K562 (cell line): ENCODE data around the gene RRAS.

ENCODE experiments used
- BCL6 ChIP-seq: fragments of 250-450 bp; sonication (Bioruptor Pico); IDR thresholded peaks from 2 replicates; pipeline ENCODE4 v1.4.0; 2020
- CEBPB ChIP-seq: fragments of 450-650 bp; IDR thresholded peaks from 2 replicates; pipeline ENCODE4 v1.6.1; 2016; ENCODE audit warnings: missing genetic modification characterization, missing compliant biosample characterization
- MAFG ChIP-seq: fragments of 450-650 bp; conservative IDR thresholded peaks from 2 replicates; pipeline ENCODE4 v1.6.1; 2016; ENCODE audit warnings: missing genetic modification characterization, missing compliant biosample characterization
- POLR2AphosphoS5 ChIP-seq: IDR thresholded peaks from 2 replicates; pipeline ENCODE4 v1.6.1; 2011; ENCODE audit warnings: mild to moderate bottlenecking, low read depth, low read length, moderate library complexity; ENCODE audit not compliant: control insufficient read depth, insufficient read depth
- SMC3 ChIP-seq: conservative IDR thresholded peaks from 2 replicates; pipeline ENCODE4 v1.6.1; 2011; ENCODE audit warnings: low read depth, low read length, improper control_type of control experiment; ENCODE audit not compliant: insufficient read depth
- TF ChIP-seq, protein P1 (sequence below): sonication (generic); formaldehyde crosslinking; IDR thresholded peaks from 2 replicates; pipeline ENCODE4 v1.8.0; 2023; ENCODE audit warnings: missing genetic modification reagents, mild to moderate bottlenecking, borderline replicate concordance
- TF ChIP-seq, protein P2 (sequence below), 3 experiments: IDR thresholded peaks in 2 of 3; conservative IDR thresholded peaks in 1 of 3; 2 replicates each; pipeline ENCODE4 v1.5.1; 2011 to 2012; ENCODE audit warnings: low read length in 3 of 3, mild to moderate bottlenecking in 3 of 3, control low read depth in 2 of 3, improper control_type of control experiment in 1 of 3, inconsistent platforms in 1 of 3, low read depth in 1 of 3, mixed read lengths in 1 of 3, moderate library complexity in 1 of 3; ENCODE audit not compliant: insufficient read depth in 2 of 3
- TF ChIP-seq, protein P3 (sequence below), 2 experiments: fragments of 450-650 bp; conservative IDR thresholded peaks; 2 replicates each; pipeline ENCODE4 v1.6.1; 2017; ENCODE audit warnings: mild to moderate bottlenecking in 2 of 2, moderate library complexity in 2 of 2

DNA sequence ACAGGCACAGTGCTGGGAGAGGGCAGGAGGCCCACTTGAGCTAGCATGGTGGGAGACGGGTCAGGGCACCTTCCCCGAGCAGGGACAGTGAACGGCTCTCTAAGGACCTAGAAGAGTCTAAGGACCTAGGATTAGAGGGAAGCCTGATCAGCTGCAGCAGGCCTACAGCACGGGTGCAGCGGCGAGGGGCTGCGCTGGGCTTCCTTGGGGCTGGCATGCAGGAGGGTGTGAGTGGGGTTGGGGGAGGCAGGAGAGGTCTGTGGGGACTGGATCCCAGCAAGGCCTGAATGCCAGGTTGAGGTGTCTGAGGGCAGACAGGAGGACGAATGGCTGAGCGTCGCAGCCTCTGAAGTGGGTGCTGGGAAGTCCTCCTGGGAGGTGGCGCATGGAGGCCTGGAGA lies 5.6 kb upstream of the RRAS start:
- TF ChIP-seq, protein P1, sequence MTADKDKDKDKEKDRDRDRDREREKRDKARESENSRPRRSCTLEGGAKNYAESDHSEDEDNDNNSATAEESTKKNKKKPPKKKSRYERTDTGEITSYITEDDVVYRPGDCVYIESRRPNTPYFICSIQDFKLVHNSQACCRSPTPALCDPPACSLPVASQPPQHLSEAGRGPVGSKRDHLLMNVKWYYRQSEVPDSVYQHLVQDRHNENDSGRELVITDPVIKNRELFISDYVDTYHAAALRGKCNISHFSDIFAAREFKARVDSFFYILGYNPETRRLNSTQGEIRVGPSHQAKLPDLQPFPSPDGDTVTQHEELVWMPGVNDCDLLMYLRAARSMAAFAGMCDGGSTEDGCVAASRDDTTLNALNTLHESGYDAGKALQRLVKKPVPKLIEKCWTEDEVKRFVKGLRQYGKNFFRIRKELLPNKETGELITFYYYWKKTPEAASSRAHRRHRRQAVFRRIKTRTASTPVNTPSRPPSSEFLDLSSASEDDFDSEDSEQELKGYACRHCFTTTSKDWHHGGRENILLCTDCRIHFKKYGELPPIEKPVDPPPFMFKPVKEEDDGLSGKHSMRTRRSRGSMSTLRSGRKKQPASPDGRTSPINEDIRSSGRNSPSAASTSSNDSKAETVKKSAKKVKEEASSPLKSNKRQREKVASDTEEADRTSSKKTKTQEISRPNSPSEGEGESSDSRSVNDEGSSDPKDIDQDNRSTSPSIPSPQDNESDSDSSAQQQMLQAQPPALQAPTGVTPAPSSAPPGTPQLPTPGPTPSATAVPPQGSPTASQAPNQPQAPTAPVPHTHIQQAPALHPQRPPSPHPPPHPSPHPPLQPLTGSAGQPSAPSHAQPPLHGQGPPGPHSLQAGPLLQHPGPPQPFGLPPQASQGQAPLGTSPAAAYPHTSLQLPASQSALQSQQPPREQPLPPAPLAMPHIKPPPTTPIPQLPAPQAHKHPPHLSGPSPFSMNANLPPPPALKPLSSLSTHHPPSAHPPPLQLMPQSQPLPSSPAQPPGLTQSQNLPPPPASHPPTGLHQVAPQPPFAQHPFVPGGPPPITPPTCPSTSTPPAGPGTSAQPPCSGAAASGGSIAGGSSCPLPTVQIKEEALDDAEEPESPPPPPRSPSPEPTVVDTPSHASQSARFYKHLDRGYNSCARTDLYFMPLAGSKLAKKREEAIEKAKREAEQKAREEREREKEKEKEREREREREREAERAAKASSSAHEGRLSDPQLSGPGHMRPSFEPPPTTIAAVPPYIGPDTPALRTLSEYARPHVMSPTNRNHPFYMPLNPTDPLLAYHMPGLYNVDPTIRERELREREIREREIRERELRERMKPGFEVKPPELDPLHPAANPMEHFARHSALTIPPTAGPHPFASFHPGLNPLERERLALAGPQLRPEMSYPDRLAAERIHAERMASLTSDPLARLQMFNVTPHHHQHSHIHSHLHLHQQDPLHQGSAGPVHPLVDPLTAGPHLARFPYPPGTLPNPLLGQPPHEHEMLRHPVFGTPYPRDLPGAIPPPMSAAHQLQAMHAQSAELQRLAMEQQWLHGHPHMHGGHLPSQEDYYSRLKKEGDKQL, result no peak
- TF ChIP-seq CEBPB (tag) (no peak), MAFG (tag) (no peak), POLR2AphosphoS5 (no peak), BCL6 (CRISPR knock-in tag) (no peak), SMC3 (no peak)
- TF ChIP-seq, protein P2, sequence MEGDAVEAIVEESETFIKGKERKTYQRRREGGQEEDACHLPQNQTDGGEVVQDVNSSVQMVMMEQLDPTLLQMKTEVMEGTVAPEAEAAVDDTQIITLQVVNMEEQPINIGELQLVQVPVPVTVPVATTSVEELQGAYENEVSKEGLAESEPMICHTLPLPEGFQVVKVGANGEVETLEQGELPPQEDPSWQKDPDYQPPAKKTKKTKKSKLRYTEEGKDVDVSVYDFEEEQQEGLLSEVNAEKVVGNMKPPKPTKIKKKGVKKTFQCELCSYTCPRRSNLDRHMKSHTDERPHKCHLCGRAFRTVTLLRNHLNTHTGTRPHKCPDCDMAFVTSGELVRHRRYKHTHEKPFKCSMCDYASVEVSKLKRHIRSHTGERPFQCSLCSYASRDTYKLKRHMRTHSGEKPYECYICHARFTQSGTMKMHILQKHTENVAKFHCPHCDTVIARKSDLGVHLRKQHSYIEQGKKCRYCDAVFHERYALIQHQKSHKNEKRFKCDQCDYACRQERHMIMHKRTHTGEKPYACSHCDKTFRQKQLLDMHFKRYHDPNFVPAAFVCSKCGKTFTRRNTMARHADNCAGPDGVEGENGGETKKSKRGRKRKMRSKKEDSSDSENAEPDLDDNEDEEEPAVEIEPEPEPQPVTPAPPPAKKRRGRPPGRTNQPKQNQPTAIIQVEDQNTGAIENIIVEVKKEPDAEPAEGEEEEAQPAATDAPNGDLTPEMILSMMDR (IDR thresholded peaks at IDR 0.05 in 2 of 3, conservative IDR thresholded peaks at IDR 0.05 in 1 of 3; ENCODE audit: insufficient read depth in 2 of 3, low read depth in 1 of 3, low read length in 3 of 3), result no peak
- TF ChIP-seq, protein P3, sequence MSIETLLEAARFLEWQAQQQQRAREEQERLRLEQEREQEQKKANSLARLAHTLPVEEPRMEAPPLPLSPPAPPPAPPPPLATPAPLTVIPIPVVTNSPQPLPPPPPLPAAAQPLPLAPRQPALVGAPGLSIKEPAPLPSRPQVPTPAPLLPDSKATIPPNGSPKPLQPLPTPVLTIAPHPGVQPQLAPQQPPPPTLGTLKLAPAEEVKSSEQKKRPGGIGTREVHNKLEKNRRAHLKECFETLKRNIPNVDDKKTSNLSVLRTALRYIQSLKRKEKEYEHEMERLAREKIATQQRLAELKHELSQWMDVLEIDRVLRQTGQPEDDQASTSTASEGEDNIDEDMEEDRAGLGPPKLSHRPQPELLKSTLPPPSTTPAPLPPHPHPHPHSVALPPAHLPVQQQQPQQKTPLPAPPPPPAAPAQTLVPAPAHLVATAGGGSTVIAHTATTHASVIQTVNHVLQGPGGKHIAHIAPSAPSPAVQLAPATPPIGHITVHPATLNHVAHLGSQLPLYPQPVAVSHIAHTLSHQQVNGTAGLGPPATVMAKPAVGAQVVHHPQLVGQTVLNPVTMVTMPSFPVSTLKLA (conservative IDR thresholded peaks at IDR 0.05), result no peak
